ENCODE data around the gene PFDN1.

The PFDN1 gene

GRCh38 chr5:140240987-140241706 is 61.8 kb downstream of the PFDN1 start:
- DNase-seq (ENCODE audit: low read depth in 4 of 4, low spot score in 1 of 4) = no peak

- peak; percentile 23 to 59 (median 31) for DNase-seq (ENCODE audit: low read depth in 4 of 4, low spot score in 1 of 4)
Measured at GRCh38 chr5:140239939-140240700, 62.8 kb downstream of the PFDN1 start.

- DNase-seq (ENCODE audit: low read depth in 4 of 4, low spot score in 1 of 4) = no peak
Measured at GRCh38 chr5:140239461-140239860, 63.4 kb downstream of the PFDN1 start.

- DNase-seq (ENCODE audit: low read depth in 4 of 4, low spot score in 1 of 4) = no peak
Measured at GRCh38 chr5:140238756-140239155, 64.1 kb downstream of the PFDN1 start.

DNA sequence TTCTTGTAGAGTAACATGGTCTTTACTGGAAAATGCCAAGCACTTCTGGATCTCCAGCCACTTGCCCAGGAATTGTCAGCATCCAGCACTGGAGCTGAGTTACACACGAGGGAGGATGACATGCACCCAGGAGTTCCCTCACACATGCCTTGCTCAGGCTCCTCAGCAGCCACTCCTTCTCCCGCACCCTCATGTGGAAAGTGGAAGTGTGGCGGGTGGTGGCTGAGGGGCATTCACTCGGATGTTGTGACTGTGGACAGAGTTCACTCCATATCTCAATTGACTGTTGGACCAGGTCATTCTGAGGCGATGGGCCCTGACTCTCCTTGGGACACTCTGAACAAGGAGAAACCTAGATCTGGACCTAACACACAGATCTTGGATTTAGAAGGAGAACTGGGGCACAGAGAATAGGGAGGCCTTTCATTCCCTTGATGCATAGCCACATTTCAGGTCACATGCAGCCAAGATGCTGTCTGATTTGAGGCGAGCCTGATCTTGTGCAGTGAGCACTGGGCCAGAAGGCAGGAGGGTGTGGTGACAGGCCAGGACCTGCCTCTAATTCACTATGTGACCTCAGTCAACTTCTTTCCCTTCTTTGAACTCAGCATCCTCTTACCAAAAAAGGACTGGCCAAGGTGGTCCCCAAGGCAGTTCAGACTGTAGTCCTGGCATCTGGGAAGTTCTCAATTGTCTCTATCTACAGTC is 65.9 kb downstream of the PFDN1 start:
- no peak for DNase-seq (ENCODE audit: low read depth in 4 of 4, low spot score in 1 of 4)

DNA sequence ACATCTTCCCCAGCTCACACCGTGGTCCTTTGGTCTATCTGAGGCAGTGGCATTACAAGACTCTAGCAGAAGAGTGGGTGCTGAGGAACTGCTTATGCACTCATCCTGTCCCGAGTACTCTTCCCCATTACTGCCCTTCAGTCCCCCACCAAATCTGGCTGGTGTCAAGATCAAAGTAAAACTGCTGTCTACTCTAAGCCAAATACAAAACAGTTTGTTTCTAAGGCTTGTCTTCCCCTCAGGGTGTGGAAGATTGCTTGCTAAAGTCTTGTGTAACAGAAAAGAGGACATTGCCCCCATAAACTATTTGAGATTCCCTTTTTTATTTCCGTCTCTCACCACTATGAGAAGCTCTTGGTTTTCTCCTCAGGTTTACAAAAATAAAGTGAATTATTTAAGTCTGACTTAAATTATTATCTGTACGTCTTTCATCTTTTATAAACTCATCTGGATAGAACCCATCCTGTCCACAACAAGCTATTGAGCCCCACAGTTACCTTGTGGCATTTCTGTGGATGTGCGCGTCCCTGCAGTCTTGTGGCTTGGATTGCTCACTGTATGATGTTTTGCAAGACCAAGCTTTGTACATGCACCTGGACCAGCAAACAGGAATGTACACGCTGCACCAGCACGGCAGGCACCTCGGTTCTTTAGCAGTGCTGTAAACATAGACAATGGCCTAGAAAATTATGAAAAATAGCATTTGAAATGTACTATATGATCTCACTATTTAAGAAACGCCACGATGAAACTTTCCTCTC is 66.9 kb downstream of the PFDN1 start:
- DNase-seq (ENCODE audit: low read depth in 4 of 4, low spot score in 1 of 4) = no peak

DNA sequence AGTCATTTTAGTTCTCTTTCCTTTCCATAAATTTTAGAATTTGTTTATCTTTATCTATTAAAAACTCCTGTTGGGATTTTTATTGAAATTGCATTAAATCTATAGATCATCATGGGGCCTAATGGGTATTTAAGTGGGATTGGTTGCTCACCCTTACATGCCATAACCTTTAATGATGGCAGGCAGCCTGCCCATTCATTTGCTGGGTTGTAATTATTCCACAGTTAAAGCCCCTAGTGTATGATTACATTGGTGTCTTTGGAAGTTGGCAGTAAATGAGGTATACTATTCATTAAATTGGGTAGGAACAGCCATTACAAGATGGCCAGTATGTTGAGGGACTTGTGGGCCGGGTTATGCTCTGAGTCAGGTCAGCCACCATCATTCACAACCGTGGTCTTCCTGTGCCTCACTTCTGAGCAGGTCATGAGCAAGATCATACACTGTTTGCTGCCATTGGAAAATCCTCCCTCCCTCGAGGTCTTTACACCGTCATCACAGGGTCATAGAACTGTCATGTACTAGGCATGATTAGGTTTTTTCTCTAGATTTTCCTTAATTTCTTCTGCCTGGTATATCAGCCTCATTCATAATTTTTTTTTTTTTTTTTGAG is 68.4 kb downstream of the PFDN1 start:
- DNase-seq (ENCODE audit: low read depth in 4 of 4, low spot score in 1 of 4) = no peak

- no peak for DNase-seq (ENCODE audit: low read depth in 4 of 4, low spot score in 1 of 4)
Measured at GRCh38 chr5:140232731-140233130, 70.2 kb downstream of the PFDN1 start.

DNA sequence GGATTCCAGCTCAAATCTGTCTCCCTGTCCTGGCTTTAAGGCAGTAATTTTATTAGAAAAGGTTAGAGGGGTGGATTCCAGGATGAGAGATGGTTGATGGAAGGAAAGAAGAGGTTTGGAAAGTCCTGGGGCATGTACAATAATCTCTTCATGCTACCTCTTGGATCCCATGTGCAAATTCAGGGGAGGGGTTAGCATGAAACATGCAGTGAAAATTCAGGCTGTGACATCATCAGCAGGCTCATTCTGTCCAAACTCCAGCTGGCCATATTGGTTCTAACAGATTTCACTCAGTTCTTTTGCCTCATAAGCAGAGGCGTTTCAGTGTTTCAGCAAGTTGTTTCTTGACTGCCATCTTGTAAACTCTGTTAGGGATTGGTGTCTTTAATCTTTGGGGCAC is 72.5 kb downstream of the PFDN1 start:
- no peak for DNase-seq (ENCODE audit: low read depth in 4 of 4, low spot score in 1 of 4)

DNA sequence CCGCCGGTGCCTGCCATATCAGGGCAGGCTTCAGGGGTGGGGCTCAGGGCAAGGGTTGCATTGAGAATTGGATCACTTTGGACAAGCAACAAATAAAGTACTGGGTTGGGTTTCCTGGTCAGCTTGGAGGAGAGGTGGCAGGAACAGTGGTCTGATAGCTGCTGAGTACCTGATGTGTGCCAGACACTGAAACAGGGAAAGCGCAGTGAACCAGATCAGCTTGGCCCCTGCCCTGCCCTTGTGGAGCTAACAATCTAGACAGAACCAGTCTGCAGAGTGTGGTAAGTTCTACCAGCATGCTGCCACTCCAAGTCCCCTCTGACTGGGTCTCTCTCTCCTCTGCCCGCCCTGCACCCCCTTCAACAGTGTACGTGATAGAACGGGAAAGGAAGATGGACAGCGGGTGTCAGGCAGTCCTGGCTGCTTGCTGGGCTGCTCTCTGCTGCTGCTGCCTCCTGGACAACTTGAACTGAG is 74.5 kb downstream of the PFDN1 start:
- DNase-seq (ENCODE audit: low read depth in 4 of 4, low spot score in 1 of 4) = no peak

- no peak for DNase-seq (ENCODE audit: low read depth in 4 of 4, low spot score in 1 of 4)
Measured at GRCh38 chr5:140227046-140227445, 75.9 kb downstream of the PFDN1 start.

- DNase-seq (ENCODE audit: low read depth in 4 of 4, low spot score in 1 of 4) = no peak
Measured at GRCh38 chr5:140225396-140225795, 77.5 kb downstream of the PFDN1 start.

DNA sequence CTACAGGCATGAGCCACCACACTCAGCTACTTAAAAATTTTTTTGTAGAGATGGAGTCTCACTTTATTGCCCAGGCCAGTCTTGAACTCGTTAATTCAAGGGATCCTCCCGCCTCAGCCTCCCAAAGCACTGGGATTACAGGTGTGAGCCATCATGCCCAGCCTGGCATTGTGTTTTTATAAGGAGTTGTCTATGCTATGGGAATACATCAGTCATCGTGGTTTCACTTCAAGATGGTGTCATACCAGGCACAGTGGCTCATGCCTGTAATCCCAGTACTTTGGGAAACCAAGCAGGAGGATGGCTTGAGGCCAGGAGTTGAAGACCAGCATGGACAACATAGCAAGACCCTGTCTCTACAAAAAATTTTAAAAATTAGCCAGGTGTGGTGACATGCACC is 78.2 kb downstream of the PFDN1 start:
- DNase-seq (ENCODE audit: low read depth in 4 of 4, low spot score in 1 of 4) = no peak

DNA sequence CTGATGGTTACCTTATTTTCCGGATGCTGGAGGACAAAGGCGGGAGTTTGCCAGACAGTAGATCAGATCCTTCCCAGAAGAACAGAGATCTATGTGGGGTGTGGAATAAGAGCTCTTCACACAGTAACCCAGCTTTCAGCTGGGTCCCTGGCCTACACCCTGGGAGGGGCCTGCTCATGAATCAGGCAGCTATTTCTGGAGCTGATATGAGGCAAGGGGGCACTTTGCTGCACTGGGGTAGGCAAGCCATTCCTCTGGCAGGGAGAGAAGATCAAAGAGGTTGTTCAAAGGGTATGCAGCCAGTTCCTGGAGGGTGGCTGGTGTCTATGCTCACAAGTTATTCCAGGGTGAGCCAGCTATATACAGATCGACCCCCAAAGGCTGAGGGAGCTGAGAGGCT is 79.3 kb downstream of the PFDN1 start:
- no peak for DNase-seq (ENCODE audit: low read depth in 4 of 4, low spot score in 1 of 4)

GRCh38 chr5:140222416-140222815 is 80.5 kb downstream of the PFDN1 start:
- no peak for DNase-seq (ENCODE audit: low read depth in 4 of 4, low spot score in 1 of 4)

DNA sequence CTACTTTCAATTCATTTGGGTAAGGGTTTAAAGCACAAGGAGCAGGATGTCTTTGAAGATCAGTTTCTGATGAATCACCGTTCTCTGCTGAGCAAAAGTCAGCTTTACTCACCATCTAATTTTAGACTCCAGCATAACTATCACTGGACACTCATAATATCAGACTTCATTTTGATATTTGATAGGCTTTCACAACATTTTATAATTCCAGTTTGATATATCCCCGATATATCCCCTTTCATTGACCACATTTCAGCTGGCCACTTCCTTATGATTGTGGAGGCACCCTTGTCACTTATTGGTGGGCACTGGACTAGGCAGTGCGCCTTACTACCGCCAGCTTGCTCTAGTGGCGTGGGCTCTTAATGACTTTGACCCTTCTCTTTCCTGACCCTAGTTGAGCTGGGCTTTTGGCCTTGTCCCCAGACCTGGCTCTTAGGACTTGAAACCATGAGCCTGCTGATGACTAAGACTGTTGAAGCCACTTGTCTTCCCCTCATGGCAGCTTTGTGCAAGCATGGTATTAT is 81.1 kb downstream of the PFDN1 start:
- DNase-seq (ENCODE audit: low read depth in 4 of 4, low spot score in 1 of 4) = no peak

GRCh38 chr5:140220698-140221064 is 82.2 kb downstream of the PFDN1 start:
- DNase-seq (ENCODE audit: low read depth in 4 of 4, low spot score in 1 of 4) = no peak

DNA sequence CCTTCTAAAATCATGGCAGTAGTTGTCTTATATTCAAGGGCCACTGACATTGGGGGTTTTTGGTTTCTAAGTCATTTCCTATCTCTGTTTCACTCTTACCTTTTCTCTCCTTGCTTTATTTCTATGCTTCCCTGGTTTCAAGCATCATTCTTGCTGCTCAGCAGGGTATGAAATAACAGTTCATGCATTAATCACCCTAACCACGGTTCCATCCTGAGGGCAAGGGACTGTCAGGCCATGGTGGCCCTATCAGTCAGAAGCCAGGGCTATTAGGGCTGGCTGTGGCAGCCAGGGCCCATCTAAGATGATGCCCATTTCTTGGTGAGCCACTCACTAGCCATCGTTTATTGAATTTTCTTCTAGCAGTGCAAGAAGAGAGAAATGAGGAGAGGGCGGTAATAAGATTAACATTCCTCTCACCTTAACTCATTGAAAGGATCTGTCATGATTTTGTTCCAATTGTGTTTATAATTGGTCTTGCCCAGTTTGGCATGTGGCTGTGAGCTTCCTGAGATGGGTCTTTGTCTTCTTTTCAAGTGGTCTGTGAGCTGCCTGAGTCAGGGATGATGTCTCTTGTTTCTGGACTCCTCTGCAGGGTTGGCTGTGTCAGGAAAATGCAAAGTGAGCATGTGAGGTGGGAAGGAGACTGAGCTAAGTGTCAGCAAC is 82.7 kb downstream of the PFDN1 start:
- no peak for DNase-seq (ENCODE audit: low read depth in 4 of 4, low spot score in 1 of 4)

- DNase-seq (ENCODE audit: low read depth in 4 of 4, low spot score in 1 of 4) = no peak
Measured at GRCh38 chr5:140219068-140219991, 83.6 kb downstream of the PFDN1 start.

Data from stimulated activated CD4-positive, alpha-beta T cell treated with anti-CD3 and anti-CD28 coated beads, Interleukin-1b, Interleukin-23, amount 100 ng/mL, for 24 hours (primary cell).